HG03378 (cell line): Measurements from ENCODE around the gene EGFL7.

Experiments used
- ATAC-seq: cut with Tn5 transposase; IDR thresholded peaks from one replicate; pipeline ENCODE4 v1.9.1; 2021; ENCODE audit warnings: mild to moderate bottlenecking, moderate library complexity; ENCODE audit not compliant: unreplicated experiment

The EGFL7 gene

DNA sequence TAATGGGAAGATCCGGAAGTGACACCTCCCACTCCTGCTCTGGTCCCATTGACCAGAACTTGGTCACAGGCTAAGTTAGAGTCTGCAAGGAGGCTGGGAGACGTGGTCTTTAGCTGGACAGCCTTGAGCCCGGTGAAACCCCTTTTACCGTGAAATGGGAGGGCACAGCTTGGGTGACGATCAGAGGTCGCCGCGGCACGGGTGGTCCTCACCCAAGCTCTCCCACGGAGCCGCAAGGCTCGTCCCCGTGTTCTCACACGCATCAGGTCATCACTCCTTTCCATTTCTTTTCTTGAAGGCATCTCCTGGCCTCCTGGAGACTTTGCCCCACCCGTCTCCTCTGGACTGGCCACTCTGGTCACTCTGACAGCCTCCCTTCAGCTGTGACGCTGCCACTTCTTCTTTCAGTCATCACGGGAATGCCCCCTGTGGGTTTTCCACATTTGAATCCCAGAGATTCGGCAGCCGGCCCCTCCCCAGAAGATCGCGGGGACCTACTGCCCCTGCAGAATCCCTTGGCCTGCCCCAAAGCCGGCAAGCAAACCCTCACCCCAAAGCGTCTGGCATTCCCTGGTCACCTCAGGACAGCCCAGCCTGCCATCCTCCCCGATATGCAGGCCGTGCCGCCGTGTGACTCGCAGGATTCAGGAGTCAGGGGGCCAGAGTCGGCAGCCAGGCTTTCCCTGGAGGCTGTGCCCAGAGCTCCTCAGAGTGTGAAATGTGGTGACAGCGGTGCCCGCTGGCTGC lies 18.9 kb upstream of the EGFL7 start:
- no peak for ATAC-seq

DNA sequence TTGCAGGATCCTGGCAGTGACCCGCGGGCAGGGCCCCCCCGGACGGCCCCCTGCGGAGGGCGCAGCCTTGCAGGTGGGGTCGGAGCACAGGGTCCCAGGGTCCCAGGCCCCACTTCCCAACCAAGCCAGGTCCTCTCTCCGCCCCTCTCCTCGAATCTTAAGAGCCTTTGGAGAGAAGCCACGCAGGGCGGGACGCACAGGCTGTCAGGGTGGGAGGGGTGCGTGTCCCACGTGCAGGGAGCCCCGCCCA lies 18.4 kb upstream of the EGFL7 start:
- ATAC-seq = no peak

DNA sequence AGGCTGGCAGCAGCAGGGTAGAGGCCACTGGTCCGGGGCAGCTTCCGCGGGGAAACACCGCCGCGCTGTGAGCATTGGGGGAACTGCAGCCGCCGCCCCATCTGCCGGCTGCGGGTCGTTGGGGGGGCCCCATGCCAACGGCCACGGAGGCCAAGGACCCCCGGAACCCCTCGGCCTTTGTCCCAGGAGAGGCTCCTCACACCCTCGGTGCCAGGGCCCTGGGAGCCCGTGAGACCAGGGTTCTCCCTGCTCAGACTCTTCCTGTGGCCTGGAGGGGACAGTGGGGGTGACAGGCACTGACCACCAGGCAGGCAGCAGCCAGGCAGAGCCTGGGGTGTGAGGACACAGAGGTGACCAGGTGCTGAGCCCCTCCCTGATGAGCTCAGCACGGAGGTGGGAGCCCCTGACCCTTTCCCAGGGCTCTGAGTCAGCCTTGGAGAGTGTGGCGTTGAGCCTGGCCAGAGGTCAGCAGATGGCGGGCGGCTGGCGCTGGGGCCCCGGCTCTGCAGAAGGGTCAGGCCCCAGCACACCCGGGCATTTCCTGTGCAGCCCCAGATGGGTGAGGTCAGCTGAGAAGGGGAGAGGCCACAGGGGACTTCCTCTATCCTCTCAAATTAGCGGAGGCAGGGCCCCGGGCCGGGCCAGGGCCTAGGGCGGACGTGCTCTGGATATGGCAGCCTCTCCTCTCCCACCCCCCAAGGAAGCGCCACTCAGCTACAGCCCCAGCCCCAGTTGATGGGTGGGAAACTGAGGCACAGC lies 17.9 kb upstream of the EGFL7 start:
- ATAC-seq = no peak

DNA sequence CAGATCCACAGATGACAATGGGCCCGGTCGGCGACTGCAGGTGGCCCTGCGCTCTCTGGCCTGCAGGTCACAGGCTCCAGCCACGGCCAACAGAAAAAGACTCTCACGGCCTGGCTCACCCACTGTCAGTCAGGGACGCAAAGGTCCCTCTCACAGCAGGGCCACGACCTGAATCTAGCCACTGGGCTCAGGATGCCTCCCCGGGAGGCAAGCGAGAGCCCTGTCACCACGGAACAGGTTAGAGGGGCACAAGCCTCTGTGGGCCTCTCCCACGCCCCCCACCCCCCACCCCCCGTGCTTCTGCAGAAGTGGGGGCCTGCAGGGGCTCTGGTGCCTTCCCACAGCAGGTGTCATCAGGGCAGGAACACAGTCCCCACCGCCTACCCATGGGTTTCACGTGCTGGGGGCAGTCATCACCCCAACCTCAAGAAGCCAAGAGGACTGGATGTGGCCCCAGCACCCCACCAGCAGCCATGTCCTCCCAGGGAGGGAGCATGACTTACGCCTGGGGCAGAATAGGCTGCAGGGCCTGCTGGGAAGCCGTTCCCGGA lies 17.3 kb upstream of the EGFL7 start:
- no peak for ATAC-seq

DNA sequence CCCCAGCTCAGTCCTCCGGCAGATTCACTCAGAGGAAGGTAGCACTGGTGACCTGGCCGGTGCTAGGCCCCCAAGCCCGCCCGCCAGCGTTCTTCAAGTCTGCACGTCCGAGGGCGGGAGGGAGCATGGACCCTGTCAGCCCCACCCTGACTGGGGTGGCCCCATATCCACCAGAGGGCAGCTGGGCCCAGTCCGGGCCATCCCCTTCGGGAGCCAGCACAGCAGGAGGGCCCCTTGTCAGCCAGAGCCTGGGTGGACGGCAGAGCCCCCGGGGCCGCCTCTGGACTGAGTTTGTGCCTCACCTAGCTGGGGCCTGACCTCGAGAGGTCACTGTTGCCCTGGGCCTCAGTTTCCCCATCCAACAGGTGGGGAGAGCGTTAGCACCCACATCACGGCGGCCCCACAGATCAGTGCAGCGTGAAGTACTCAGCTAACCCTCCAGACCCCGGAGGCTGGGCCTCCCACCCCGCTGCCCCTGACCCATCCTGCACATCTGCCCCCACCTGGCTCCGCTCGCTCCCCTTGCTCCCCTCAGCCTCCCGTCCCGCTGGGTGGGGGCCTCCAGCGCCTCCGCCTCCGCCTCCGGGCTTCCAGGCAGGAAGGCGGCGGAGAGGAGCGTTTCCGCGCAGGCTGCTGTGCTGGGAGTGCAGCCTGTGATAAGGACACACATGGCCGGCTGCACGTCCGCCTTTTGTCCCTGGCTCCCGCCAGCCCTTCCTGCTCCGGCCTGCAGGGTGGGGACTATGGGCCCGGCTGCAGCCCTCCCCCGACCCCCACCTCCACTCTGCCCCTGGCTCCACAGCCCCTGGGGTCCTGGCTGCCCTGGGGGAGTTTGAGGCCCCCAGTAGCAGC lies 16.6 kb upstream of the EGFL7 start:
- ATAC-seq = no peak

DNA sequence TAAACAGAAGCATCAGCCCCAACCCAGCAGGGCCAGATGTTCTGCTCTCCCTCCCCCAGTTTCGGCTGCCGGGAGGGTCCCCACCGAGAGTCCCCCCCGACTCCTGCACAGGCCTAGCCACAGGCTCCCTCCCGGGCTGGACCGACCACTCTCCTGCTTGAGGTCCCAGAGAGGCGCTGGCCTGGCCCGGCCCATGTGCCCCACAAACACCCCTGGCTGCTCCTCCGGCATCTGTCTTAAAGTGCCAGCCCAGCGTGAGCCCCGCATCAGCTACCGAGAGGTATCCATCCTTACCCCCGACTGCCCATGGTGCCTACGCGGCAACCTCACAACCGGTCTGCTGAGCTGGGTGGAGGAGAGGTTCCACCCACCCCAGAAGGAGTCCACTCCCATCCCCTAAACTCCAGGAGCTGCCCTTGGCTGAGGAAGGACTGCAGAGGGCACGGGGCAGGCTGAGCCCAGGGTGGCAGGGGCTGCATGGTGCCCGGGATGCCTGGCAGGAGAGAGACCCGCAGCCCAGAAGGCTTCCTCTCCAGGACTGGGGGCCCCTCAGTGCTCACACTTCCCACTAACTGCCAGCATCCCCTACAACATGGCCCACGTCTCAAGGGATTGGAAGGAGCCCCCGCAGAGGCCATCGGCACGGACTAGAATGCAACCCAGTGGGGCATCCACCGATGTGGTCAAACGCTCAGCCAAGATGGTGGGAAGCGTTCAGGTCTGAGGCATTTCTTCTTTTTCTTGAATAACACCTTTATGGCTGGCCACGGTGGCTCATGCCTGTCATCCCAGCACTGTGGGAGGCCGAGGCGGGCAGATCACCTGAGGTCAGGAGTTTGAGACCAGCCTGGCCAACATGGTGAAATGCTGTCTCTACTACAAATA lies 15.6 kb upstream of the EGFL7 start:
- ATAC-seq = no peak

DNA sequence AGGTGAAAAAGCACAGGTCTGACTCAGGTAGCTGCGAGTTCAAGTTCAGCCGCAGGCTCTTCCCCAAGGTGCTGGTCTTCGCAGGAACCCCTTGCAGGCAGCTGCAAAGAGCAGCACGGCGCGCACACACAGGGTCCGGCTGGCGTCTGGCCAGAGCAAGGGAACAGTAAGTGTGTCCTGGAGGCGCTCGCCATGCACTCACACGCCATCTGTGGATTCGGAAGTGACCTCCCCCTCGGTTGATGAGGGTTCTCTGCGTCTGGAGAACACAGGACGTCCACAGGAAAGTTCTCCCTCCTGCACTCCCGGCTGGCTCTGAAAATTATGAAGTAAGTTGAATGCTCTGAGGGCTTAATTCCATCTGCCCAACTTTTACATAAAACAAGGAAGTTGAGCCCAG lies 14.0 kb upstream of the EGFL7 start:
- no peak for ATAC-seq

DNA sequence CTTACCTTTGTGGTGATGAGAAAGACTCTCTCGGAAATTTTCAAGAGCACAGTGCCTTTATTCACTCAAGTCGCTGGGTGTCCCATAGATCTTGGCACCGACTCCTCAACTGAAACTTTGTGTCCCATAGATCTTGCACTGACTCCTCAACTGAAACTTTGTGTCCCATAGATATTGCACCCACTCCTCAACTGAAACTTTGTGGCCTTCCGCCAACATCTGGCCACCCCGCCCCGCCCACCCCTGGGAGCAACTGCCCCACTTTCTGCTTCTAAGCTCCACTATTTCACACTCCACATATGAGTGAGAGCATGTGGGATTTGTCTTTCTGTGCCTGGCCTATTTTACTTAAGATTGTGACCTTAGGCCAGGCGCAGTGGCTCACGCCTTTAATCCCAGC lies 12.7 kb upstream of the EGFL7 start:
- ATAC-seq = no peak

DNA sequence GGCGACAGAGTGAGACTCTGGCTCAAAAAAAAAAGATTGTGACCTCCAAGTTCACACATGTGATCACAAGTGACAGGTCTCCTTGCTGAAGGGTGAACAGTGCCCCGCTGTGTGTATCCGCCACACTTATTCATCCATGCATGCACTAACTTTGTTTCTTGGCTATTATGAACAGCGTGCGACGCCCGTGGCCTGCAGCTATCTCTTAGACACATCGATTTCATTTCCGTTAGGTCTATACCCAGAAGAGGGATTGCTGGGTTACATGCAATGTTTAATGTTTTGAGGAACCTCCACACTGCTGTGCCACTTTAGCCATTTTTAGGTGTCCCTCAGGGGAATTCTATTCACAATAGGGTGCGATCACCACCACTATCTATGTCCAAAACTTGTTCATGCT lies 12.1 kb upstream of the EGFL7 start:
- ATAC-seq = no peak

DNA sequence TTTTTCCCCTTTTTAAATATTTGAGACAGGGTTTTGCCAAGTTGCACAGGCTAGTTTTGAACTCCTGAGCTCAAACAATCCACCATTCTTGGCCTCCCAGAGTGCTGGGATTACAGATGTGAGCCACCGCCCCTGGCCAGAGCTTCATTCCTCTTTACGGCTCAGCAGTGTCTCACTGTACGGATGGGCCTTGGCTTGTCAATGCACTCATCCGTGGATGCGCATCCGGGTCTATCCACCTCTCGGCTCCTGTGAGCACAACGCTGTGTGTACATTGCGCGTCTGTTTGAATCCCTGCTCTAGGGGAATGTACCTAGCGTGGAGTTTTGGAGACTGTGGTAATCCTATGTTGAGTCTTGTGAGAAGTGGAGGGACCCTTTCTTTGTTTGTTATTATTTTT lies 10.9 kb upstream of the EGFL7 start:
- ATAC-seq = no peak

DNA sequence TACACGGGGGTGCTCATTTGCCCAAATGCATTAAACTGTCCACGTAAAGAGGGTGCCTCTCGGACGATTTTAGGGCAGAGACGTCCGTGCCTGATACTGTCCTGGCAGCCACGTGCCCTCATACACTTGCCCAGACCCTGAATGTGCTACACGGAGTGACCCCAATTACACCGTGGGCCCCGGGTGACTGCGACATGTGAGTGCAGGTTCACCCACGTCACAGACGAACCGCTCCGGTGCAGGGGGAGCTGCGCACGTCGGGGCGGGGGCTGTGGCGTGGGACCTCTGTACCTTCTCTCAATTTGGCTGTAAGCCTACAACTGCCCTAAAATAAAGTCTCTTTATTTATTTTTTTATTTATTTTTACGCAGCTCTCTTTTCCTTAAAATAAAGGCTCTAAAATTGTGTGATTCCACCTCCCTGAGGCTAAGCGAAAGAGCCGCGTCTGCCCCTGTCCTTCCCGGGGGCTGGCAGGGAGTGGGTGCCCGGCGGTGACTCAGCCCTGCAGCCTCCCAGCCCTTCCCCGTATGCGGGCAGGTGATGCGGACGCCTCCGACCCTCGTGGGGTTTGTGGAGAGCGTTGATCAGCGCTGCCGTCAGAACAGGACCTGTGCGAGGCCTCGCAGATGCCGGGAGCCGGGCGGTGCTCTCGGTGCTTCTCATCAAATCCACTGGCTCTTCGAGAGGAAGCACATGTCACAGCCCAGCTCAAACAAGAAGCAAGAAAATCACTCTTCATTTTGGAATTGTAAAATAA lies 9.2 kb upstream of the EGFL7 start:
- no peak for ATAC-seq

DNA sequence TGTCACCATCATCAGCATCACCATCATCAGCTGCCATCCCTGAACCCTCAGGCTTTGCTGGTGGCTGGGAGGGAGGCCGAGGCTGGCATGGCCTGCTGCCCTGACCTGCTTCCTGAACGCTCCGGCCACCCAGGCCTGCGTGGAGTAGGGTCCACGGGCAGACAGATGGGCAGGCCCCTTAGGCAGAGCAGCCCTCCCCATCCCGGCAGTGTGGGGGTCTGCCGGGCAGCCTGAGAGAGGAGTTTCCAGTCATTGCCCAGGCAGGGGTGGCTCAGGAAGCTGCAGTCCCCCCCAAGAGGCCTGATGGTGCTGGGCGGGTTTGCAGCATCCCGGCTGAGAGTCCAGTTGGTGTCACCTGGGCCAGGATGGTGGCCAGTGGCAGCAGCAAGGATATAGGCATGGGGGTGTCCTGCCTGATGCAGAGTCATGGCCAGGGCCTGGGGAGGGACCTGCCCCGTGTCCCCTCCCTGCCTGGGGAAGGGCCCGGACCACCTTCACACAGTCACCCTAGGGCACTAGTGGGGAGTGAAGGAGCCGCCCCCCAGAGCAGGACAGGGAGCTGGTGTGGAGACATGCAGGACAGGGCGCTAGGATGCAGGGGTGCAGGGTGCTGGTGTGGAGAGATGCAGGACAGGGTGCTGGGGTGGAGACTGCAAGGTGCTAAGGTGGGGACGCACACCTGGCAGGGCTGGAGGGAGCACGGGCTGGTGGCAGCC lies 7.7 kb upstream of the EGFL7 start:
- ATAC-seq = no peak

DNA sequence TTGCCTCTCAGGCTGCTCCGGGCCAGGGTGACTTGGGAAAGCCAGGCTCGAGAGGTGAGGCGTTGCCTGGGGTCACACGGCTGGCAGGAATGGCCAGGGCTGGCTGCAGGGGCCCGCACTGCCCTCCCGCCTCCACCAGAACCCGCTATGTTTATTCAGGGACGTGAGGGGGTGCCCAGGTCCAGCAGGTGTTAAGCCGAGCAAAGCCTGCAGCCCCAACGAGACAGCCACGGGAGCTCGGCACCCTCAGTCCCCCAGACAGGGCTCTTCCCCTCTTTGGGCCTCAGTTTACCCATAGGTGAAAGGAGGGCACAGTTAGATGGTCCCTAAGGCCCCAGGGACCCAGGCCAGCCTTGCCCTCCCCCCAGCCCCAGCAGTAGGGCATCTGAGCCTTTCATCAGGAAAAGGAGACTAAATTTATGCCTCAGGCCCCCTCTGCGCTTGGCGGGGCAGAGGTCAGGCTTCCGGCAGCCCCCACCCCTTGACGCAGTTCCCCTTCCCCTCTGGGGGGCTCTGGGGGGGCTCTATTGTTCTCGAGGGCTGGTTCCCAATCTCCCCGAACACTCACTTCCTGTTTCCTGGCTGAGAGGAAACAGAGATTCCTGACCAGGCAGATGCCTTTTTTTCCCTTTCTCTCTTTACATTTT lies 7.1 kb upstream of the EGFL7 start:
- ATAC-seq = no peak

DNA sequence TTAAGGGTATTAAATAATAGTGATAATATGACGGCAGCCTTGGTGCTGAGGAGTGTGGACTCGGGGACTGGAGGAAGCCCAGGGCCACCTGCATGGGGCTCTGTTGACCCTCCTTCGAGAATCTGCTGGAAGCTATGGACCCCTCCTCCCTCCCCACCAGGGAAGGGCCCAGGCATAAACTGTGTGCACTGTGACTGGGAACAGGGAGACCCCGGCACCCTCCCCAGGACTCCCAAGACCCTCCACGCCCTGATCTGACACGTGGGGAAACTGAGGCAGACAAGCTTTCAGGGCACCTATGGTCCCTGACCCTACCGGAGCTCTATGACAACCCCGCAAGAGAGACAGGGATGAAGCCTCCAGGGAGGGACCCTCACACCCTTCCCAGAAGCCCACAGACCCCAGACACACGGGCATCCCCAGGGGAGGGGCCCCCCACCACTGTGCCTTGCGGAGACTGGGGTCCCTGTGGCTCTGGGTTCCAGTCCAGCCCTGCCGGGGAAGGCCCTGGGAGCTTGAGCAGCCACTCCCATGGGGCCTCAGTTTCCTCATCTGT lies 6.5 kb upstream of the EGFL7 start:
- ATAC-seq = no peak

DNA sequence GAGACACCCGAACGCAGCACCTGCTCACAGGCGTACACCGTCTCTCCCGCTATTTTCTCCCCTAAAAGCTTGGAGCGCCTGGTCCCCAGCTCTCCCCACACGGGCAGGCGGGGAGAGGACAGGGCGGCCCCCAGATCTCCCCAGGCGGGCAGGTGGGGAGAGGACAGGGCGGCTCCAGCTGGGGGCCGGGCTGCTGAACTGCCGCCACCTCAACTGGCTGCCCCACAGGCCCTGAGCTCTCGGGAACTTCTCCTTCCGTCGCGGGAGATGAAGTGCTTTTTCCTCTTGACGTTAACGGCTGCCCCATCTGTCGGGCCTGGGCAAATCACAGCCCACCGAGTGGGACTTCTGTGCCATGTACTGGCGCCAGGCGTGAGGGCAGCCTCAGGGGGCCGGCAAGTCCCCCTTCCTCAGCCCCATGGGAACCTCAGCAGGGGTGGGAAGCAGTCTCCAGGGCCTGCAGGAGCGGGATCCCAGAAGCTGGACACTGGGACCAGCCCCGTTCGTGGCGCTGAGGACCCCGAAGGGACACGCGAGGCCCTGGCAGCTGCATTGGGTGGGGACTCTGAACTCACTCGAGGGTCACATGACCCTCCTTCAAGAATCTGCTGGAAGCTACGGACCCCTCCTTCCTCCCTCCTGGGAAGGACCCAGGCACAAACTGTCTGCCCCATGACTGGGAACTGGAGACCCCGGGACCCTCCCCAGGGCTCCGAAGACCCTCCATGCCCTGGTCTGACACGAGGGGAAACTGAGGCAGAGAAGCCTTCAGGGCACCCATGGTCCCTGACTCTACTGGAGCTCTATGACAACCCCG lies 5.7 kb upstream of the EGFL7 start:
- no peak for ATAC-seq

DNA sequence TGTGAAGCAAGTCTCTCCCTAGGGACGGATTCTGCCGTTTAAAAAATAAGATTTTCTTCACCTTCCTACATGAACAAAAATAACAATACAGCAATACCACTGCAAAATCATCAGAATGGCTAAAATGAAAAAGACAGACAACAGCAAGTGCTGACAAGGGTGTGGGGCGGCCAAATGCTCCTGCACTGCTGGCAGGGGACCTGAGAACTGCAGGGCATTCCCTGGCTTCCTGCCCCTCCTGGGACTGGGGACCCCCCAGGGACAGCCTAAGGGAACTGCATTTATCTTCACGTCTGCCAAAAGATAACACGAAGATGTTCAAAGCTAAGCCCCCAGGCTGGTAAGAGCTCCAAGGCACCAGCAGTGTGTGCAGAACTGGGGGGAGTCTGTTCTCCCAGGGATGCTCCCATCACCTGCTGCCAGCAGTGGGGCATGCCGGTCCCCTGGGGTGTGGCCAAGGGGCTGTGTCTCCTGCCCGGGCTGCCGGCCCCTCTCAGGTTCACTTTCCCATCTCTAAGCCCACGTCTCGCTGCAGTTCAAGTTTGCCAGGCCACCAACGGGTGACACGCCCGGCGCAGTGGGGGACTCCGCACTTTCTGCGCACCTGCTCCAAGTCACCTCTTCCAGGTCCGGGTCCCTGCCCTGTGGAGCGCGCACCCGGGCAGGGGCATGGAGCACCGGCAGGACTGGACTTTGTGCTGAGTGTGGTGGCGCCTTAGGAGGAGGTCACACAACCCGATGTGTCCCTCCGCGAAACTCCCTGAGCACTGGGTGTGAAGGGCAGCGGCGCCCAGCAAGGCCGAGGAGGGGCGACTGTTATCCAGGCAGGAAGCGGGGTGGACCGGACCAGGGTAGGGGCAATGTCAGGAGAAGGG lies 4.5 kb upstream of the EGFL7 start:
- no peak for ATAC-seq
